HepG2 (cell line): ENCODE data around the gene GSDMA. TPM values are rescaled to one million over a fixed set of nuclear protein-coding genes. Genes with fewer than 3 reads are reported as not detected.

ENCODE experiments used
- CEBPG ChIP-seq: IDR thresholded peaks from 2 replicates; pipeline ENCODE4 v1.6.1; 2016
- KLF16 ChIP-seq, 2 experiments: sonication (generic) in 1 of 2; formaldehyde crosslinking in 1 of 2; IDR thresholded peaks; 2 replicates each; pipeline versions ENCODE4 v1.6.1 to v1.8.0; 2016 to 2023; ENCODE audit warnings: missing genetic modification reagents in 2 of 2, missing compliant biosample characterization in 1 of 2
- SNAI1 ChIP-seq: sonication (generic); formaldehyde crosslinking; IDR thresholded peaks from 2 replicates; pipeline ENCODE4 v1.5.0; 2020; ENCODE audit warnings: mild to moderate bottlenecking, missing genetic modification reagents, borderline replicate concordance
- U2AF2 ChIP-seq: fragments of 200-400 bp; formaldehyde crosslinking; IDR thresholded peaks from 2 replicates; pipeline ENCODE4 v1.6.1; 2017; ENCODE audit warnings: low read depth, mild to moderate bottlenecking, low read length
- ZNF260 ChIP-seq: sonication (generic); formaldehyde crosslinking; IDR thresholded peaks from 2 replicates; pipeline ENCODE4 v1.4.0; 2020; ENCODE audit warnings: missing genetic modification reagents, low read depth, mild to moderate bottlenecking, borderline replicate concordance
- ZNF329 ChIP-seq: sonication (generic); formaldehyde crosslinking; IDR thresholded peaks from 2 replicates; pipeline ENCODE4 v1.9.0; 2021; ENCODE audit warnings: low read depth, mild to moderate bottlenecking, missing genetic modification reagents
- ZNF33B ChIP-seq: sonication (generic); formaldehyde crosslinking; IDR thresholded peaks from 2 replicates; pipeline ENCODE4 v1.5.1; 2020; ENCODE audit warnings: mild to moderate bottlenecking, missing genetic modification reagents
- ZNF432 ChIP-seq: sonication (generic); formaldehyde crosslinking; IDR thresholded peaks from 2 replicates; pipeline ENCODE4 v1.5.0; 2020; ENCODE audit warnings: missing genetic modification reagents, mild to moderate bottlenecking, borderline replicate concordance
- ZNF558 ChIP-seq: sonication (generic); formaldehyde crosslinking; IDR thresholded peaks from 2 replicates; pipeline ENCODE4 v1.9.0; 2022; ENCODE audit warnings: mild to moderate bottlenecking, missing genetic modification reagents, borderline replicate concordance
- ZNF577 ChIP-seq: sonication (generic); formaldehyde crosslinking; IDR thresholded peaks from 2 replicates; pipeline ENCODE4 v1.4.0; 2020; ENCODE audit warnings: mild to moderate bottlenecking, low read depth, missing genetic modification reagents, borderline replicate concordance
- polyA plus RNA-seq, 8 experiments: library from polyadenylated mRNA; depleted of rRNA in 3 of 8; stranded (reverse) in 7 of 8; unstranded in 1 of 8; fragments of >200 nt; fragmentation: Illumina TruSeq in 4 of 8; extraction: Trizol in 4 of 8; gene quantifications; 2 replicates each; pipeline versions ENCODE4 v1.2.1 to v1.2.3, GENCODE V29; 2011 to 2016; ENCODE audit warnings: low read depth in 4 of 8, missing spikeins in 1 of 8, mixed read lengths in 1 of 8; ENCODE audit not compliant: insufficient read depth in 1 of 8
- total RNA-seq, 5 experiments: library from RNA; depleted of rRNA; stranded (reverse); fragments of >200 nt; fragmentation: Illumina TruSeq; extraction: Trizol; gene quantifications; 2 replicates each; pipeline ENCODE4 v1.2.3, GENCODE V29; 2016; ENCODE audit warnings: low read depth in 1 of 5
- TF ChIP-seq, protein P1 (sequence below): sonication (generic); formaldehyde crosslinking; IDR thresholded peaks from 2 replicates; pipeline ENCODE4 v1.4.0; 2020; ENCODE audit warnings: missing genetic modification reagents
- TF ChIP-seq, protein P2 (sequence below): fragments of 450-650 bp; IDR thresholded peaks from 2 replicates; pipeline ENCODE4 v1.6.1; 2016
- TF ChIP-seq, protein P3 (sequence below): sonication (generic); formaldehyde crosslinking; IDR thresholded peaks from 2 replicates; pipeline ENCODE4 v1.4.0; 2020; ENCODE audit warnings: mild to moderate bottlenecking, missing genetic modification reagents
- TF ChIP-seq, protein P4 (sequence below): sonication (generic); formaldehyde crosslinking; IDR thresholded peaks from 2 replicates; pipeline ENCODE4 v1.8.0; 2022; ENCODE audit warnings: mild to moderate bottlenecking, missing genetic modification reagents, borderline replicate concordance
- TF ChIP-seq, protein P5 (sequence below): sonication (generic); formaldehyde crosslinking; IDR thresholded peaks from 2 replicates; pipeline ENCODE4 v1.4.0; 2020; ENCODE audit warnings: missing genetic modification reagents, borderline replicate concordance

The GSDMA gene
- total and polyA plus RNA-seq, 2 of the 13 experiments (the other 11 are each of a cell fraction or from before 2014, with no cell fraction given), result not detected

DNA sequence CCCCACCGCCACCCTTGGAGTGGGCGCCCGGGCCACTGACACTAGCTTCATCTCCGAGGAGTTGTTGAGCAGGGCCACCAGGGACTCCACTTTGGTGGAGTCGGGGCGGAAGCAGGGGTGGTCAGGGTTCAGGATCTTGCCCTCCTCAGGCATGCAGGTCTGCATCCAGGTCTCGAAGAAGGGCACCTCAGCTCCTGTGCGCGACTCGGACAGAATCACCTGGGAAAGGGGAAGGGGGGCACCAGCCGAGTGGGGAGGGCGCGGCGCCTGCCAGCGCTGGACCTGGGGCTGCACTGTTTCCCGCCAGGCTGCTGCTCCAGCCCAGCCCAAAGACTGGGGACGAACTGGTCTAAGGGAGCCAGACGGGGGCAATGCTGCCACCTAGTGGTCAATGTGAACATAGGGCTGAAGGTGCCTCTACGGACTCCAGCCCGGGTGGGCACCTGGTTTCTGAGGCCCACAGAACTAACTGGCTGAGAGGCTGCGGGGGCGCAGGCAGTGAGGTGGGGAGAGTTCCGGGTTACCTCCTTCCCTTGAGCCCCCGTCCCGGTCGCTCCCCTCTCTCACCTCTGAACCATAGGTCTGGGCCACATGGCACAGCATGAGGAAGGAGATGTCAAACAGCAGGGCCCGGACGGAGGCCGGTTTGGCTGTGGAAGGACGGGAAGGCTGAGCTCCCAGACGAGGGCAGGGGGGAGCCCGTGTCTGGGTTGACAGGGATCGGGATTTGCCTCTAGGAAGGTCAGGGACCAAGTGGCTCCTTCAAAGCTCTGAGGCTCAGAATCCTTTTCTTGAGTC is 64.2 kb downstream of the GSDMA start (continued):
- TF ChIP-seq, protein P1, sequence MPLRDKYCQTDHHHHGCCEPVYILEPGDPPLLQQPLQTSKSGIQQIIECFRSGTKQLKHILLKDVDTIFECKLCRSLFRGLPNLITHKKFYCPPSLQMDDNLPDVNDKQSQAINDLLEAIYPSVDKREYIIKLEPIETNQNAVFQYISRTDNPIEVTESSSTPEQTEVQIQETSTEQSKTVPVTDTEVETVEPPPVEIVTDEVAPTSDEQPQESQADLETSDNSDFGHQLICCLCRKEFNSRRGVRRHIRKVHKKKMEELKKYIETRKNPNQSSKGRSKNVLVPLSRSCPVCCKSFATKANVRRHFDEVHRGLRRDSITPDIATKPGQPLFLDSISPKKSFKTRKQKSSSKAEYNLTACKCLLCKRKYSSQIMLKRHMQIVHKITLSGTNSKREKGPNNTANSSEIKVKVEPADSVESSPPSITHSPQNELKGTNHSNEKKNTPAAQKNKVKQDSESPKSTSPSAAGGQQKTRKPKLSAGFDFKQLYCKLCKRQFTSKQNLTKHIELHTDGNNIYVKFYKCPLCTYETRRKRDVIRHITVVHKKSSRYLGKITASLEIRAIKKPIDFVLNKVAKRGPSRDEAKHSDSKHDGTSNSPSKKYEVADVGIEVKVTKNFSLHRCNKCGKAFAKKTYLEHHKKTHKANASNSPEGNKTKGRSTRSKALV (CRISPR knock-in tag), result no peak
- no peak for TF ChIP-seq ZNF558 (CRISPR knock-in tag)
- no peak for TF ChIP-seq SNAI1 (CRISPR knock-in tag)
- TF ChIP-seq, protein P2, sequence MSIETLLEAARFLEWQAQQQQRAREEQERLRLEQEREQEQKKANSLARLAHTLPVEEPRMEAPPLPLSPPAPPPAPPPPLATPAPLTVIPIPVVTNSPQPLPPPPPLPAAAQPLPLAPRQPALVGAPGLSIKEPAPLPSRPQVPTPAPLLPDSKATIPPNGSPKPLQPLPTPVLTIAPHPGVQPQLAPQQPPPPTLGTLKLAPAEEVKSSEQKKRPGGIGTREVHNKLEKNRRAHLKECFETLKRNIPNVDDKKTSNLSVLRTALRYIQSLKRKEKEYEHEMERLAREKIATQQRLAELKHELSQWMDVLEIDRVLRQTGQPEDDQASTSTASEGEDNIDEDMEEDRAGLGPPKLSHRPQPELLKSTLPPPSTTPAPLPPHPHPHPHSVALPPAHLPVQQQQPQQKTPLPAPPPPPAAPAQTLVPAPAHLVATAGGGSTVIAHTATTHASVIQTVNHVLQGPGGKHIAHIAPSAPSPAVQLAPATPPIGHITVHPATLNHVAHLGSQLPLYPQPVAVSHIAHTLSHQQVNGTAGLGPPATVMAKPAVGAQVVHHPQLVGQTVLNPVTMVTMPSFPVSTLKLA, result no peak
- 0 out of 2 replicates have a peak, but pooled peaks have one; percentile 28 for TF ChIP-seq ZNF33B (CRISPR knock-in tag)
- TF ChIP-seq, protein P3, sequence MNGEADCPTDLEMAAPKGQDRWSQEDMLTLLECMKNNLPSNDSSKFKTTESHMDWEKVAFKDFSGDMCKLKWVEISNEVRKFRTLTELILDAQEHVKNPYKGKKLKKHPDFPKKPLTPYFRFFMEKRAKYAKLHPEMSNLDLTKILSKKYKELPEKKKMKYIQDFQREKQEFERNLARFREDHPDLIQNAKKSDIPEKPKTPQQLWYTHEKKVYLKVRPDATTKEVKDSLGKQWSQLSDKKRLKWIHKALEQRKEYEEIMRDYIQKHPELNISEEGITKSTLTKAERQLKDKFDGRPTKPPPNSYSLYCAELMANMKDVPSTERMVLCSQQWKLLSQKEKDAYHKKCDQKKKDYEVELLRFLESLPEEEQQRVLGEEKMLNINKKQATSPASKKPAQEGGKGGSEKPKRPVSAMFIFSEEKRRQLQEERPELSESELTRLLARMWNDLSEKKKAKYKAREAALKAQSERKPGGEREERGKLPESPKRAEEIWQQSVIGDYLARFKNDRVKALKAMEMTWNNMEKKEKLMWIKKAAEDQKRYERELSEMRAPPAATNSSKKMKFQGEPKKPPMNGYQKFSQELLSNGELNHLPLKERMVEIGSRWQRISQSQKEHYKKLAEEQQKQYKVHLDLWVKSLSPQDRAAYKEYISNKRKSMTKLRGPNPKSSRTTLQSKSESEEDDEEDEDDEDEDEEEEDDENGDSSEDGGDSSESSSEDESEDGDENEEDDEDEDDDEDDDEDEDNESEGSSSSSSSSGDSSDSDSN (CRISPR knock-in tag), result 0 out of 2 replicates have a peak, but pooled peaks have one; percentile 18
- TF ChIP-seq, protein P4, sequence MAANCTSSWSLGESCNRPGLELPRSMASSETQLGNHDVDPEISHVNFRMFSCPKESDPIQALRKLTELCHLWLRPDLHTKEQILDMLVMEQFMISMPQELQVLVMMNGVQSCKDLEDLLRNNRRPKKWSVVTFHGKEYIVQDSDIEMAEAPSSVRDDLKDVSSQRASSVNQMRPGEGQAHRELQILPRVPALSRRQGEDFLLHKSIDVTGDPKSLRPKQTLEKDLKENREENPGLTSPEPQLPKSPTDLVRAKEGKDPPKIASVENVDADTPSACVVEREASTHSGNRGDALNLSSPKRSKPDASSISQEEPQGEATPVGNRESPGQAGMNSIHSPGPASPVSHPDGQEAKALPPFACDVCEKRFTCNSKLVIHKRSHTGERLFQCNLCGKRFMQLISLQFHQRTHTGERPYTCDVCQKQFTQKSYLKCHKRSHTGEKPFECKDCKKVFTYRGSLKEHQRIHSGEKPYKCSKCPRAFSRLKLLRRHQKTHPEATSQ (CRISPR knock-in tag), result no peak
- no peak for TF ChIP-seq ZNF577
- TF ChIP-seq U2AF2, result no peak
- no peak for TF ChIP-seq ZNF329 (CRISPR knock-in tag)
- TF ChIP-seq KLF16 (CRISPR knock-in tag; IDR thresholded peaks at IDR 0.05), result no peak
- TF ChIP-seq, protein P5, sequence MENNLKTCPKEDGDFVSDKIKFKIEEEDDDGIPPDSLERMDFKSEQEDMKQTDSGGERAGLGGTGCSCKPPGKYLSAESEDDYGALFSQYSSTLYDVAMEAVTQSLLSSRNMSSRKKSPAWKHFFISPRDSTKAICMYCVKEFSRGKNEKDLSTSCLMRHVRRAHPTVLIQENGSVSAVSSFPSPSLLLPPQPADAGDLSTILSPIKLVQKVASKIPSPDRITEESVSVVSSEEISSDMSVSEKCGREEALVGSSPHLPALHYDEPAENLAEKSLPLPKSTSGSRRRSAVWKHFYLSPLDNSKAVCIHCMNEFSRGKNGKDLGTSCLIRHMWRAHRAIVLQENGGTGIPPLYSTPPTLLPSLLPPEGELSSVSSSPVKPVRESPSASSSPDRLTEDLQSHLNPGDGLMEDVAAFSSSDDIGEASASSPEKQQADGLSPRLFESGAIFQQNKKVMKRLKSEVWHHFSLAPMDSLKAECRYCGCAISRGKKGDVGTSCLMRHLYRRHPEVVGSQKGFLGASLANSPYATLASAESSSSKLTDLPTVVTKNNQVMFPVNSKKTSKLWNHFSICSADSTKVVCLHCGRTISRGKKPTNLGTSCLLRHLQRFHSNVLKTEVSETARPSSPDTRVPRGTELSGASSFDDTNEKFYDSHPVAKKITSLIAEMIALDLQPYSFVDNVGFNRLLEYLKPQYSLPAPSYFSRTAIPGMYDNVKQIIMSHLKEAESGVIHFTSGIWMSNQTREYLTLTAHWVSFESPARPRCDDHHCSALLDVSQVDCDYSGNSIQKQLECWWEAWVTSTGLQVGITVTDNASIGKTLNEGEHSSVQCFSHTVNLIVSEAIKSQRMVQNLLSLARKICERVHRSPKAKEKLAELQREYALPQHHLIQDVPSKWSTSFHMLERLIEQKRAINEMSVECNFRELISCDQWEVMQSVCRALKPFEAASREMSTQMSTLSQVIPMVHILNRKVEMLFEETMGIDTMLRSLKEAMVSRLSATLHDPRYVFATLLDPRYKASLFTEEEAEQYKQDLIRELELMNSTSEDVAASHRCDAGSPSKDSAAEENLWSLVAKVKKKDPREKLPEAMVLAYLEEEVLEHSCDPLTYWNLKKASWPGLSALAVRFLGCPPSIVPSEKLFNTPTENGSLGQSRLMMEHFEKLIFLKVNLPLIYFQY (CRISPR knock-in tag), result 0 out of 2 replicates have a peak, but pooled peaks have one; percentile 56
- TF ChIP-seq ZNF260 (CRISPR knock-in tag), result no peak
- TF ChIP-seq ZNF432 (CRISPR knock-in tag), result no peak
- TF ChIP-seq CEBPG, result no peak
